KOPT-K1 (cell line): Measurements from ENCODE around the gene DYNC1LI1.
"Not testable (repeated sequence)": the region's sequence is repeated elsewhere in the genome, so short reads cannot be mapped to it uniquely, and the experiment has no call there.

Experiments
- H3K27ac ChIP-seq: fragments of 200-600 bp; sonication (generic); 2 replicates; pipeline ENCODE4 v1.5.1; 2016; ENCODE audit warnings: antibody characterized with exemption, mild to moderate bottlenecking, low read depth, low read length; ENCODE audit not compliant: poor library complexity, severe bottlenecking
- H3K36me3 ChIP-seq: fragments of 200-600 bp; sonication (generic); 2 replicates; pipeline ENCODE4 v1.5.1; 2017; ENCODE audit warnings: antibody characterized with exemption, mild to moderate bottlenecking, low read length, moderate library complexity; ENCODE audit not compliant: insufficient read depth
- H3K9me3 ChIP-seq: fragments of 200-600 bp; sonication (generic); 2 replicates; pipeline ENCODE4 v1.5.1; 2017; ENCODE audit warnings: antibody characterized with exemption, low read length, mild to moderate bottlenecking; ENCODE audit not compliant: insufficient read depth, poor library complexity, severe bottlenecking

The DYNC1LI1 gene

DNA sequence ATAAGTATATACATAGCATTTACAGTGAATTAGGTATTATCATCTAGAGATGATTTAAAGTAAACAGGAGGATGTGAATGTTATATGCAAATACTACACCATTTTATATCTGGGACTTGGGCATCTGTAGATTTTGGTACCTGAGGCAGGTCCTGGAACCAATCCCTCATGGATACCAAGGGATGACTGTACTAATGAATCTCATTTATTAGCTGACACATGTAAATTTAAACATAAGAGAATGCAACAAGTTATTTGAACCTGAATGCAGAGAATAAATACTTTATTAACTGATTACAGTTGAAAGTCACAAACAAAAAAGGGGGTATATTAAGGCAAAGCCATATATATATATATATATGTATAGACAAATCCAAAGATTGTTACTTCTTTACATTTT is 44.9 kb downstream of the DYNC1LI1 start:
- Histone ChIP-seq H3K9me3 (no peaks in the 10 kb centered on the region), H3K27ac (no peak overlapping the region), H3K36me3 (peaks cover 68% of the 10 kb centered on the region)

DNA sequence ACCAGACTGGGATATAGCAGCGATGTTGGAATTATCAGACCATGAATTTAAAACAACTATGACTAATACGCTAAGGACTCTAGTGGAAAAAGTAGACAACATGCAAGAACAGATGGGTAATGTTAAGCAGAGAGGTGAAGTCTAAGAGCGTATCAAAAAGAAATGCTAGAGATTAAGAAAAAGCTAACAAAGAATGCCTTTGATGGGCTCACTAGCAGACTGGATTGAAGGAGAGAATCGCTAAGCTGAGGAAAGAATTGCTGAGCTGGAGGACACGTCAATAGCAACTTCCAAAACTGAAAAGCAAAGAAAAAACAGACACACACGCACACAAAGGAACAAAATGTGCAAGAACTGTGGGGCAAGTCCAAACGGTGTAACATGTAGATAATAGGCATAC is 48.0 kb downstream of the DYNC1LI1 start:
- Histone ChIP-seq H3K27ac (no peak overlapping the region), H3K36me3 (peaks cover 44% of the 10 kb centered on the region), H3K9me3 (no peaks in the 10 kb centered on the region)

GRCh38 chr3:32518921-32519320 is 51.7 kb downstream of the DYNC1LI1 start:
- H3K9me3 ChIP-seq: not testable (repeated sequence)

GRCh38 chr3:32516751-32517150 is 53.9 kb downstream of the DYNC1LI1 start:
- H3K36me3 ChIP-seq, H3K9me3 ChIP-seq, H3K27ac ChIP-seq: not testable (repeated sequence)

More at GRCh38 chr3:32518921-32519320, 51.7 kb downstream of the DYNC1LI1 start:
- H3K27ac ChIP-seq: not testable (repeated sequence)
- H3K36me3 ChIP-seq: peaks cover 11% of the 10 kb centered on the region; the same call in 1 of the 2 replicates

- Histone ChIP-seq H3K36me3 (no peaks in the 10 kb centered on the region), H3K27ac (no peak overlapping the region), H3K9me3 (no peaks in the 10 kb centered on the region)
These were observed 59.7 kb downstream of the DYNC1LI1 start for GRCh38 chr3:32511005-32511404.

DNA sequence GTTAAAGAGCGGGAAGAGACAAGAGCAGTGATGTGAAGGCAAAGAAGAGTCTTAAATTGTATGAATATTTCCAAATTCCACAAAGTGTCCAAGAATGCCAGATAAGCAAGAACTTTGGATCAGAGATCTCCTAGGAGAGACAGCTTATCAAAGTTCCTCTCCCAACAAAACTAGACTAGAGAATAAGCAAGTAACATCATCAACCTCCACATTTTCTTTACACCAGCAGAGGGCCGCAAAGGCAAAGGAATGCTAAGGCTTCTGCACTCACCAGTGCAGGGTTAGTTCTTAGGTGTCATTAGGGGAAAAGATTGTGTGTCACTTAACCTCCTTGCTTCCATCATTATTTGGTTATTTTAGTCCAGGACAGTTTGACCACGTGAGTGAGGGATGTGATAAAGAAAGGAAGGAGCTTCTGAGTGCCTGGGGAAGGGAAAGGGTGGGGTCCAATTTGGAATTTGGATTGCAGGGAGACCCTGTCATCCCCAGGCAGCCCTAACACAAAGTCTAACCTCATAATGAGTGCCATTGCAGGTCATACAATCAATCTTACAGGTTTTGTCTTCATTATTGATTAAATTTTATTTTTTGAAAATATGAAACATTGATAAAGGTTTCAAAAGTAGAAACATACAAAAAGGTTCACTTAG is 60.5 kb downstream of the DYNC1LI1 start:
- H3K27ac ChIP-seq: no peak overlapping the region
- H3K36me3 ChIP-seq: no peaks in the 10 kb centered on the region
- H3K9me3 ChIP-seq: no peaks in the 10 kb centered on the region

GRCh38 chr3:32508711-32509110 is 61.9 kb downstream of the DYNC1LI1 start:
- Histone ChIP-seq H3K27ac (no peak overlapping the region), H3K36me3 (no peaks in the 10 kb centered on the region), H3K9me3 (no peaks in the 10 kb centered on the region)

GRCh38 chr3:32506466-32506865 is 64.2 kb downstream of the DYNC1LI1 start:
- Histone ChIP-seq H3K36me3 (no peaks in the 10 kb centered on the region), H3K9me3 (no peaks in the 10 kb centered on the region), H3K27ac (no peak overlapping the region)

DNA sequence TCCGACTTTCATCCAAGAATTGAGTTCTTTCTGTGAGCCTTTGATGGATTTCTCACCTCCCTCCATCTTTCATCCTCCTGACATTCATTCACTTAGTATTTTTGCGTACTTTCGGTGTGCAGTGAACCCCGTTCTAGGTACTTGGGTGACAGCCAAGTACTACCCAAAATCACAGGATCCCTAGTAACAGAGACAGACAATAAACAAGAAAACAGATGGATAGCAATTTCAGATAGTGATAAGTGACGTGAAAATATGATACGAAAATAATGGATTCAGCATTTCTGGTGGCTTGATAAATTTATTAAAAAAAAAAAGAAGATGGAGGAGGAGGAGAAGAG is 67.7 kb downstream of the DYNC1LI1 start:
- peak overlapping the region; percentile 75 for H3K27ac ChIP-seq

DNA sequence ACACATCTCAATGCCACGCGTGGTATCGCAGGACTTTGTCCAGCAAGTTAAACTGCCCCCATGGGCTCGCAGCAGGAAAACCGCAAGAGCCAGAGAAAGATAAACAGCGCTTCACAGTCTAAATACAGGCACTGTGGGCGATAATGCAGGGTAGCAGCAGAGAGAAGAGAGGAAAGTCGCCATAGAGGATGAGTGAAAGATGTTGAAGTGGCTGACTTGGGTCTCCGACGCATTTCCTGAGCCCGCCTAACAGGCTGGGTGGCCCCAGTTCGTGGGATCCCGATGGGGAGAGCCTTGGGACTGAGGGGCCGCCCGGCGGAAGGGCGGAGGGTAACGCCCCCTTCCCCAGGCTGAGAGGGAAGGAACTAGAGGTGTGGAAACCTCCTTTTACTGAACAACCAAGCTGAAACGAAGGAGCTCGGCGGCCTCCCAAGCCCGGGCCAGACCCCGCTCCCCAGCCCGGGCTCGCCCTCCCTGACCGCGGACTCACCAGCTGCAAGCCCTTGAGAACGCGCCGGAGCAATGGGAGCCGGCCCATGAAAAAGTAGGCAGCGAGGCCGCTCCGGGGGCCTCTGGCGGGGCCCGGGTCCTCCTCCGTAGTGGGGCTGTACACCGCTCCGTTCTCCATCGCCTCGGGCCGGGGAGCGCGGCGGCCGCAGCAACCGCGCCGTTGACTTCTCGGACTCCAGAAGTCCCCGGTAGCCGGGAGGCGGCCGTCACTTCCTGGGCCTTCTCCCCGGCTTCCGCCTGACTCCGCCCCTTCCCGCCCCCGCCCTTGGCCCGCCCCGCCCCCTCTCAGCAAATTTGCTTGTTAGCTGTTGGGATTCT is 68.3 kb downstream of the DYNC1LI1 start, which contains the start of gene CMTM6:
Gene CMTM6, minus strand, starts transcription at position 735 of the 828 bp plus-strand sequence. Its CDS starts 107 bp downstream, at position 628.
- H3K27ac ChIP-seq: peak within 1 kb of the TSS; percentile 75
- peaks cover 12% of the 10 kb centered on the region; the same call in 1 of the 2 replicates for H3K36me3 ChIP-seq
- no peaks in the 10 kb centered on the region for H3K9me3 ChIP-seq

More for the DNA sequence above, 67.7 kb downstream of the DYNC1LI1 start:
- Histone ChIP-seq H3K9me3 (no peaks in the 10 kb centered on the region), H3K36me3 (peaks cover 12% of the 10 kb centered on the region; the same call in 1 of the 2 replicates)

- Histone ChIP-seq H3K36me3 (peaks cover 12% of the 10 kb centered on the region; the same call in 1 of the 2 replicates), H3K9me3 (no peaks in the 10 kb centered on the region), H3K27ac (peak overlapping the region; percentile 75)
These were observed 68.9 kb downstream of the DYNC1LI1 start for GRCh38 chr3:32501783-32502117.

GRCh38 chr3:32500880-32501782 is 69.5 kb downstream of the DYNC1LI1 start:
- H3K36me3 ChIP-seq: peaks cover 12% of the 10 kb centered on the region; the same call in 1 of the 2 replicates
- H3K27ac ChIP-seq: no peak overlapping the region
- no peaks in the 10 kb centered on the region for H3K9me3 ChIP-seq

- Histone ChIP-seq H3K27ac (no peak overlapping the region), H3K36me3 (peaks cover 20% of the 10 kb centered on the region; the same call in 1 of the 2 replicates)
These were observed 70.4 kb downstream of the DYNC1LI1 start for GRCh38 chr3:32500231-32500630.

DNA sequence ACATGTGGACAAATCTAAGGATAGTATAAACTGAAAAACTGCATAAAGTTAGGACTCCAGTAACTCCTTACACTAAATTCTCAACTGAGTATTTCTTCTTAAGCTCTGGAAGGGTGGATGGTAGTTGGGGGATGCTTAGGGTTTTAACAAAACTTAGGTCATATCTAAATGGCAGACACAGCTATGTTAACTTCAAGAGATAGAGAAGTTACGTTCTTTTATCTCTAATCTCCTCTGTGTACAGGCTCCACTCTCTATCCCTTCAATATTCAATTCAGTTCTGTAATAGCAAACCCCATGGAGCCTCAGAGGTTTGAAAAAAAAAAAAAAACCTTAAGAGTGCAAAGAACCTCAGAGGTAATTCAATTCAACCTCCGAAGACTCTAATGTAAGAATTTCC is 71.1 kb downstream of the DYNC1LI1 start:
- no peak overlapping the region for H3K27ac ChIP-seq
- H3K36me3 ChIP-seq: peaks cover 21% of the 10 kb centered on the region; the same call in 1 of the 2 replicates
- no peaks in the 10 kb centered on the region for H3K9me3 ChIP-seq

More at GRCh38 chr3:32500231-32500630, 70.4 kb downstream of the DYNC1LI1 start:
- H3K9me3 ChIP-seq: no peaks in the 10 kb centered on the region

GRCh38 chr3:32498992-32499391 is 71.7 kb downstream of the DYNC1LI1 start:
- Histone ChIP-seq H3K36me3 (peaks cover 21% of the 10 kb centered on the region; the same call in 1 of the 2 replicates), H3K27ac (no peak overlapping the region)

More at GRCh38 chr3:32498992-32499391, 71.7 kb downstream of the DYNC1LI1 start:
- no peaks in the 10 kb centered on the region for H3K9me3 ChIP-seq
